Measurements from ENCODE around the gene PSIP1.

- TF ChIP-seq, protein P1, sequence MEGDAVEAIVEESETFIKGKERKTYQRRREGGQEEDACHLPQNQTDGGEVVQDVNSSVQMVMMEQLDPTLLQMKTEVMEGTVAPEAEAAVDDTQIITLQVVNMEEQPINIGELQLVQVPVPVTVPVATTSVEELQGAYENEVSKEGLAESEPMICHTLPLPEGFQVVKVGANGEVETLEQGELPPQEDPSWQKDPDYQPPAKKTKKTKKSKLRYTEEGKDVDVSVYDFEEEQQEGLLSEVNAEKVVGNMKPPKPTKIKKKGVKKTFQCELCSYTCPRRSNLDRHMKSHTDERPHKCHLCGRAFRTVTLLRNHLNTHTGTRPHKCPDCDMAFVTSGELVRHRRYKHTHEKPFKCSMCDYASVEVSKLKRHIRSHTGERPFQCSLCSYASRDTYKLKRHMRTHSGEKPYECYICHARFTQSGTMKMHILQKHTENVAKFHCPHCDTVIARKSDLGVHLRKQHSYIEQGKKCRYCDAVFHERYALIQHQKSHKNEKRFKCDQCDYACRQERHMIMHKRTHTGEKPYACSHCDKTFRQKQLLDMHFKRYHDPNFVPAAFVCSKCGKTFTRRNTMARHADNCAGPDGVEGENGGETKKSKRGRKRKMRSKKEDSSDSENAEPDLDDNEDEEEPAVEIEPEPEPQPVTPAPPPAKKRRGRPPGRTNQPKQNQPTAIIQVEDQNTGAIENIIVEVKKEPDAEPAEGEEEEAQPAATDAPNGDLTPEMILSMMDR (IDR thresholded peaks at IDR 0.05; ENCODE audit: low read length), result peak; percentile 37; the same call in 1 of the 2 replicates
- TF ChIP-seq EZH2 (IDR thresholded peaks at IDR 0.05; ENCODE audit: borderline replicate concordance, low read length), result no peak
Measured at GRCh38 chr9:15513335-15513734, 2.6 kb upstream of the PSIP1 start.

Data from OCI-LY1 (cell line).